Measurements from ENCODE around the gene SLCO1B1. TPM values are rescaled to one million over a fixed set of nuclear protein-coding genes. Genes with fewer than 3 reads are reported as not detected.

The SLCO1B1 gene
- total and polyA plus RNA-seq, 2 of the 8 experiments (the other 6 are each of a cell fraction or from before 2014, with no cell fraction given): 0.13 TPM; not detected in 1

DNA sequence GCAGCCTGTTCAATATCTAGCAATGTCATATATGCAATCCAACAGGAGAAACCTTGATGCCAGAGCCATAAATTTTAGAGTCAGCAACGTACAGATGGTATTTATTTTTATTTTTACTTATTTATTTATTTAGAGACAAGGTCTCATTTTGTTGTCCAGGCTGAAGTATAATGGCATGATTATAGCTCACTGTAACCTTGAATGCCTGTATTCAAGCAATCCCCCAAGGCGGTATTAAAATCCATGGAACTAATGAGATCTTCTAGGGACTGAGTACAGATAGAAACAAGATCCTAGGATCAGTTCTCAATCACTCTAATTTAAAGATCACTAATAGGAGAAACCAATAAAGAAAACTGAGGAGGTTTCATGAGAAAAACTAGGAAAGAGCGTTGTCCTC is 89.3 kb downstream of the SLCO1B1 start:
- H2BK12ac ChIP-seq (ENCODE audit: low read depth, low read length): no peak overlapping the region
- H4K8ac ChIP-seq (ENCODE audit: extremely low read depth, insufficient read depth, low read length): no peak overlapping the region
- H3K18ac ChIP-seq (ENCODE audit: extremely low read depth, low read length): no peak overlapping the region
- no peak for DNase-seq (ENCODE audit: low read depth in 1 of 2, low spot score in 2 of 2)
- no peak overlapping the region for H3K27ac ChIP-seq (ENCODE audit: low read depth, low read length)
- no peak overlapping the region for H4K5ac ChIP-seq (ENCODE audit: insufficient read length, low read depth, low read length)
- no peak overlapping the region for H3K23ac ChIP-seq (ENCODE audit: insufficient read length)
- H3K27me3 ChIP-seq (replicated peaks in 1 of 4; ENCODE audit: control insufficient read depth in 3 of 4, extremely low read depth in 1 of 4, insufficient read depth in 3 of 4, low read length in 3 of 4): no peaks in the 10 kb centered on the region
- H4K91ac ChIP-seq (replicated peaks; ENCODE audit: insufficient read length, low read length): no peak overlapping the region
- H3K4ac ChIP-seq (replicated peaks; ENCODE audit: insufficient read length, low read depth, low read length): no peak overlapping the region
- no peak for FAIRE-seq
- no peaks in the 10 kb centered on the region for H3K23me2 ChIP-seq (ENCODE audit: low read depth, low read length)
- H3K4me3 ChIP-seq (ENCODE audit: extremely low read depth in 1 of 4, insufficient read depth in 2 of 4, low read depth in 3 of 4, low read length in 4 of 4): no peak overlapping the region
- CTCF ChIA-PET (ENCODE audit: partially characterized antibody): interaction anchor here (0.6 to 0.9 kb wide), 2 partner anchors 12 to 231 kb away, joined by 3 read pairs; no protein-coding TSS in a partner anchor
- no peaks in the 10 kb centered on the region for H3K4me1 ChIP-seq (replicated peaks in 1 of 4; ENCODE audit: control insufficient read depth in 3 of 4, insufficient read depth in 4 of 4, low read length in 3 of 4)
- no peaks in the 10 kb centered on the region for H3K79me2 ChIP-seq (ENCODE audit: control insufficient read depth in 1 of 2, insufficient read depth in 2 of 2, low read length in 2 of 2)
- no peak overlapping the region for H2BK120ac ChIP-seq (replicated peaks; ENCODE audit: low read depth, low read length)
- H2BK5ac ChIP-seq (ENCODE audit: low read depth, low read length): no peak overlapping the region
- H3K9me3 ChIP-seq (ENCODE audit: insufficient read depth in 2 of 2, low read depth in 1 of 2, low read length in 1 of 2): no peaks in the 10 kb centered on the region
- 86% methylated on average over 3 of the region's 3 CpGs; no CpG with 5 or more reads in 1 of the 2 experiments for WGBS, 2 experiments (ENCODE audit: extremely low coverage in 1 of 2, insufficient coverage in 1 of 2, insufficient read length in 1 of 2, insufficient replicate concordance in 2 of 2, low coverage in 1 of 2, low lambda C conversion rate in 2 of 2, missing lambda C conversion rate in 1 of 2)
- H4K20me1 ChIP-seq (replicated peaks in 1 of 2; ENCODE audit: control insufficient read depth in 1 of 2, insufficient read depth in 2 of 2, low read length in 2 of 2): no peaks in the 10 kb centered on the region
- H3K79me1 ChIP-seq (ENCODE audit: low read depth, low read length): no peaks in the 10 kb centered on the region
- TF ChIP-seq SRF (IDR thresholded peaks at IDR 0.05; ENCODE audit: low read depth, low read length) (no peak), RXRA (IDR thresholded peaks at IDR 0.05; ENCODE audit: insufficient read depth, low read depth, low read length) (no peak), KDM5A (IDR thresholded peaks at IDR 0.05; ENCODE audit: low read length) (no peak), JUND (IDR thresholded peaks at IDR 0.05; ENCODE audit: low read length) (no peak)
- no peaks in the 10 kb centered on the region for H3K36me3 ChIP-seq (ENCODE audit: control insufficient read depth in 2 of 4, insufficient read depth in 4 of 4, low read length in 3 of 4)
- H2BK15ac ChIP-seq (ENCODE audit: low read length): no peak overlapping the region
- no peak overlapping the region for H3K56ac ChIP-seq (replicated peaks; ENCODE audit: insufficient read length, low read depth, low read length)
- POLR2A ChIA-PET (ENCODE audit: partially characterized antibody): no interaction called here
- H2BK20ac ChIP-seq (ENCODE audit: low read length): no peak overlapping the region
- H3K9ac ChIP-seq (replicated peaks in 1 of 4; ENCODE audit: extremely low read depth in 1 of 4, low read depth in 3 of 4, low read length in 3 of 4): no peak overlapping the region
- no peak overlapping the region for H2AK5ac ChIP-seq (ENCODE audit: low read depth, low read length)
- H3K14ac ChIP-seq (ENCODE audit: insufficient read length): no peak overlapping the region
- no peak overlapping the region for H2AFZ ChIP-seq (ENCODE audit: low read length)
- H3K4me2 ChIP-seq (ENCODE audit: insufficient read depth in 1 of 2, low read depth in 2 of 2, low read length in 2 of 2): no peak overlapping the region

Data from H1 (cell line).